Measurements from ENCODE around the gene CEBPZ.

CEBPZ gene, protein sequence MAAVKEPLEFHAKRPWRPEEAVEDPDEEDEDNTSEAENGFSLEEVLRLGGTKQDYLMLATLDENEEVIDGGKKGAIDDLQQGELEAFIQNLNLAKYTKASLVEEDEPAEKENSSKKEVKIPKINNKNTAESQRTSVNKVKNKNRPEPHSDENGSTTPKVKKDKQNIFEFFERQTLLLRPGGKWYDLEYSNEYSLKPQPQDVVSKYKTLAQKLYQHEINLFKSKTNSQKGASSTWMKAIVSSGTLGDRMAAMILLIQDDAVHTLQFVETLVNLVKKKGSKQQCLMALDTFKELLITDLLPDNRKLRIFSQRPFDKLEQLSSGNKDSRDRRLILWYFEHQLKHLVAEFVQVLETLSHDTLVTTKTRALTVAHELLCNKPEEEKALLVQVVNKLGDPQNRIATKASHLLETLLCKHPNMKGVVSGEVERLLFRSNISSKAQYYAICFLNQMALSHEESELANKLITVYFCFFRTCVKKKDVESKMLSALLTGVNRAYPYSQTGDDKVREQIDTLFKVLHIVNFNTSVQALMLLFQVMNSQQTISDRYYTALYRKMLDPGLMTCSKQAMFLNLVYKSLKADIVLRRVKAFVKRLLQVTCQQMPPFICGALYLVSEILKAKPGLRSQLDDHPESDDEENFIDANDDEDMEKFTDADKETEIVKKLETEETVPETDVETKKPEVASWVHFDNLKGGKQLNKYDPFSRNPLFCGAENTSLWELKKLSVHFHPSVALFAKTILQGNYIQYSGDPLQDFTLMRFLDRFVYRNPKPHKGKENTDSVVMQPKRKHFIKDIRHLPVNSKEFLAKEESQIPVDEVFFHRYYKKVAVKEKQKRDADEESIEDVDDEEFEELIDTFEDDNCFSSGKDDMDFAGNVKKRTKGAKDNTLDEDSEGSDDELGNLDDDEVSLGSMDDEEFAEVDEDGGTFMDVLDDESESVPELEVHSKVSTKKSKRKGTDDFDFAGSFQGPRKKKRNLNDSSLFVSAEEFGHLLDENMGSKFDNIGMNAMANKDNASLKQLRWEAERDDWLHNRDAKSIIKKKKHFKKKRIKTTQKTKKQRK

DNA sequence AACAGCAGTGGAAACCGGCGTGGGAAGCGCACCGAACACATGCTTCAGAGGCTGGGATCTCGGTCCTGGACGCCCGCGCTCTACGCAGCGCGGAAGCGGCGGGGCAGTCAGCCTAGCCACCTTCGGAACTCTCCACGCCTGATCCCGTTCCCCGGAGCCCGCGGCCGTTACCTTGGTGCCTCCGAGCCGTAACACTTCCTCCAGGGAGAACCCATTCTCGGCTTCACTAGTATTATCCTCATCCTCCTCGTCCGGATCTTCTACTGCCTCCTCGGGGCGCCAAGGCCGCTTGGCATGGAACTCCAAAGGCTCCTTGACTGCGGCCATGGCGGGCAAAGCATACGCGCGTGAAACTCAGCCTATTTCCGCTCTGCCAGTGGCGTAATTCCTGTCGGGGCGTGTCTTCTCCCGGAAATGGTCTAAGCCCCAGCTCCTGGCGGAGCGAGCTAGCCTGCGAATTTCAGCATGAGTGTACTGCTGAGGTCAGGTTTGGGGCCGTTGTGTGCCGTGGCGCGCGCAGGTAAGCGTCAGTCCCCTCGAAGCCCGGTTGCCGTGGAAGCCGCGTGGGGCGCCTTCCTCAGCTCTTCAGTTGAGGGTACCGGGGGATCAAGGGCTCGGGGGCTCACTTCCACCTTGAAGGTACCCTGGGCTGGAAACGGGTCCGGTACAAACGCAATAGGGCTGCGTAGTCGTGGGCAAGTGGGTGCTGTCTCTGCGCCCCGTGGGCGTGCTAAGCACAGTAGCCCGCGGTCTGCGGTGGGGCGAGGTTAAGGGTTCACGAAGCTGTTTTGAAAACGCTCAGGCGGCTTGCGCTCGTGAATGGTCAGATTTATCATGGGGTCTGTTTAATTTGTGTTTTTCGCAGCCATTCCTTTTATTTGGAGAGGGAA, at the start of gene CEBPZ, which contains the start of gene NDUFAF7:
TSS of gene CEBPZ (minus strand) at position 356 of the 890 bp plus-strand sequence. CDS start at position 327, 29 bp downstream.
TSS of gene NDUFAF7 (plus strand) at position 418 of the 890 bp plus-strand sequence. CDS start at position 466, 48 bp downstream.
- peak; percentile 92 for DNase-seq
- in situ Hi-C loops (cut with HindIII; ENCODE audit: low pct_ligation_motif_present, low sequenced_read_pairs), result no loop called here
- no peaks in the 10 kb centered on the region for H3K27me3 ChIP-seq (replicated peaks)
- peak within 1 kb of the TSS; percentile 97 for H3K27ac ChIP-seq
- peak within 1 kb of the TSS; percentile 95 for H3K4me3 ChIP-seq (ENCODE audit: low read depth, low read length)
- TF ChIP-seq, protein P1, sequence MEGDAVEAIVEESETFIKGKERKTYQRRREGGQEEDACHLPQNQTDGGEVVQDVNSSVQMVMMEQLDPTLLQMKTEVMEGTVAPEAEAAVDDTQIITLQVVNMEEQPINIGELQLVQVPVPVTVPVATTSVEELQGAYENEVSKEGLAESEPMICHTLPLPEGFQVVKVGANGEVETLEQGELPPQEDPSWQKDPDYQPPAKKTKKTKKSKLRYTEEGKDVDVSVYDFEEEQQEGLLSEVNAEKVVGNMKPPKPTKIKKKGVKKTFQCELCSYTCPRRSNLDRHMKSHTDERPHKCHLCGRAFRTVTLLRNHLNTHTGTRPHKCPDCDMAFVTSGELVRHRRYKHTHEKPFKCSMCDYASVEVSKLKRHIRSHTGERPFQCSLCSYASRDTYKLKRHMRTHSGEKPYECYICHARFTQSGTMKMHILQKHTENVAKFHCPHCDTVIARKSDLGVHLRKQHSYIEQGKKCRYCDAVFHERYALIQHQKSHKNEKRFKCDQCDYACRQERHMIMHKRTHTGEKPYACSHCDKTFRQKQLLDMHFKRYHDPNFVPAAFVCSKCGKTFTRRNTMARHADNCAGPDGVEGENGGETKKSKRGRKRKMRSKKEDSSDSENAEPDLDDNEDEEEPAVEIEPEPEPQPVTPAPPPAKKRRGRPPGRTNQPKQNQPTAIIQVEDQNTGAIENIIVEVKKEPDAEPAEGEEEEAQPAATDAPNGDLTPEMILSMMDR (IDR thresholded peaks at IDR 0.05; ENCODE audit: low read depth, low read length, missing control alignments), result no peak
- peaks cover 4% of the 10 kb centered on the region for H3K36me3 ChIP-seq (replicated peaks)

DNA sequence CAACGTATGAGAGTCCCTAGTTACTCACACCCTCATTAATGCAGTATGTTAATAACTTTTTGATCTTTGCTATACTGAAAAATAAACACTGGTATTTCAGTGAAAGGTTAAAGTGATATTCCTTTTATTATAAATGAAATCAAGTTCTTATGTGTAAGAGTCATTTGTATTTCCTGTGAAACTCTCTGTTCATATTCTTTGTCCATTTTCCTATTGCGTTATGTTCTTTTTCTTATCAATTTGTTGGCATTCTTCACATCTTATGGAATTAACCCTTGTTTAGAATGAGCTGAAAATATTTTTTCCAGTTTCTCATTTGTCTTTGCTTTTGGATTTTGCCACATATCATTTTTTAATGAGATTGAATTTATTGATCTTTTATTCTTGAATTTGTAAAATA, 44.9 kb upstream of the CEBPZ start:
- peaks cover 19% of the 10 kb centered on the region for H3K36me3 ChIP-seq (replicated peaks)
- TF ChIP-seq, protein P1 (IDR thresholded peaks at IDR 0.05; ENCODE audit: low read depth, low read length, missing control alignments), result no peak
- in situ Hi-C loops (cut with HindIII; ENCODE audit: low pct_ligation_motif_present, low sequenced_read_pairs), result no loop called here

DNA sequence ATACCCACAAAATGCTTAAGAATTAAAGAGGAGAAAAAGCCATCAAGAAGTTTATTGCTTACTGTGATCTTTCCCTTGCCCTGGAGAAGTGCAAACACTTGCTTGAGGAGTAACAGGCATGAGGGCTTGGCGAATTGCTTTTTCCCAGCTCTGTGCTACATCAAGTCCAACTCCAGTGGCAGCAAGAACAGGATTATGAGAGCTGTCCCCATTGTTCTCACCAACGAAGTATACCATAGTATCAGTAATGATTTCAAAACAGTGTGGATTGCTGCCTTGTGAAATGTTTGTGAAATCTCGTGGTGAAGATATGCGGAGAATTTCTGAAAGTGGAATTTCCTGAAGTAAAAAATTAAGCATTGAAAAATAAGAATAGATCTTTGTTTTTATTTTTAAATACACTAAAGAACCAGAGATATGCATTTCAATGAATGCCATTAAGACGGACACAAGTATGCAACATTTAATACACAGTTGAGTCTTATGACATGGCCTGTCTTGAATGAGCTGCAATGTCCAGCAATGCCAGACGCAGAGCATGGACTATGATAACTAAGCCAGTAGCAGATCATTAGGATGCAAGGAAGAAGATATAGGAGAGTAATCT, 43.1 kb upstream of the CEBPZ start:
- TF ChIP-seq, protein P1 (IDR thresholded peaks at IDR 0.05; ENCODE audit: low read depth, low read length, missing control alignments), result no peak
- in situ Hi-C loops (cut with HindIII; ENCODE audit: low pct_ligation_motif_present, low sequenced_read_pairs), result no loop called here
- DNase-seq, result no peak
- Histone ChIP-seq H3K27ac (no peak overlapping the region), H3K4me3 (ENCODE audit: low read depth, low read length) (no peak overlapping the region), H3K36me3 (replicated peaks) (peaks cover 17% of the 10 kb centered on the region), H3K27me3 (replicated peaks) (no peaks in the 10 kb centered on the region)

More for the DNA sequence above, 44.9 kb upstream of the CEBPZ start:
- DNase-seq, result no peak
- H3K4me3 ChIP-seq (ENCODE audit: low read depth, low read length), result no peak overlapping the region
- H3K27ac ChIP-seq, result no peak overlapping the region
- no peaks in the 10 kb centered on the region for H3K27me3 ChIP-seq (replicated peaks)

DNA sequence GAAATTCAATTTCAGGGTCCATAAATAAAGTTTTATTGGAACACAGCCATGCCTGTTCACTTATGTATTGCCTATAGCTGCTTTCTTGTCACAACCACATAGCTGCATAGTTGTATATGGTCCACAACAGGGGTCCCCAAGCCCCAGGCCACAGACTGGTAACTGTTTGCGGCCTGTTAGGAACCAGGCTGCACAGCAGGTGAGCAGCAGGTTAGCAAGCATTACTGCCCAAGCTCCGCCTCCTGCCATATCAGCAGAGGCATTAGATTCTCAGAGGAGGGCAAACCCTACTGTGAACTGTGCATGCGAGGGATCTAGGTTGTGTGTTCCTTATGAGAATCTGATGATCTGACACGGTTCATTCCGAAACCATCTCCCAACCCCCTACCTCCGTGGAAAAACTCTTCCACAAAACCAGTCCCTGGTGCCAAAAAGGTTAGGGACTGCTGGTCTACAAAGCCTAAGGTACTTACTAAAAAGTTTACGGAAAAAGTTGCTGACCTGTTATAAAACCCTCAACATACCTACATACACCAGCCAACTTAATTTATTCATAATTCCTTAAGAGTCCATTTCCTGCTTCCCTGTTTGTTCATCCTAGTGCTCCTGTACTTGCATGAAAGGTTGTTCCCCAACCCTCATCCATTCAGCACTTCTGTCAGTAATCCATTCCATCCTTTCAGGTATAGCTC, 40.1 kb upstream of the CEBPZ start:
- Histone ChIP-seq H3K36me3 (replicated peaks) (peaks cover 27% of the 10 kb centered on the region), H3K27me3 (replicated peaks) (no peaks in the 10 kb centered on the region), H3K27ac (no peak overlapping the region), H3K4me3 (ENCODE audit: low read depth, low read length) (no peak overlapping the region)
- in situ Hi-C loops (cut with HindIII; ENCODE audit: low pct_ligation_motif_present, low sequenced_read_pairs), result no loop called here
- TF ChIP-seq, protein P1 (IDR thresholded peaks at IDR 0.05; ENCODE audit: low read depth, low read length, missing control alignments), result no peak
- no peak for DNase-seq

All from brain microvascular endothelial cell (primary cell).